Measurements from ENCODE around the gene FBXW7.
"Not testable (repeated sequence)": the region's sequence is repeated elsewhere in the genome, so short reads cannot be mapped to it uniquely, and the experiment has no call there.

The FBXW7 gene, protein sequence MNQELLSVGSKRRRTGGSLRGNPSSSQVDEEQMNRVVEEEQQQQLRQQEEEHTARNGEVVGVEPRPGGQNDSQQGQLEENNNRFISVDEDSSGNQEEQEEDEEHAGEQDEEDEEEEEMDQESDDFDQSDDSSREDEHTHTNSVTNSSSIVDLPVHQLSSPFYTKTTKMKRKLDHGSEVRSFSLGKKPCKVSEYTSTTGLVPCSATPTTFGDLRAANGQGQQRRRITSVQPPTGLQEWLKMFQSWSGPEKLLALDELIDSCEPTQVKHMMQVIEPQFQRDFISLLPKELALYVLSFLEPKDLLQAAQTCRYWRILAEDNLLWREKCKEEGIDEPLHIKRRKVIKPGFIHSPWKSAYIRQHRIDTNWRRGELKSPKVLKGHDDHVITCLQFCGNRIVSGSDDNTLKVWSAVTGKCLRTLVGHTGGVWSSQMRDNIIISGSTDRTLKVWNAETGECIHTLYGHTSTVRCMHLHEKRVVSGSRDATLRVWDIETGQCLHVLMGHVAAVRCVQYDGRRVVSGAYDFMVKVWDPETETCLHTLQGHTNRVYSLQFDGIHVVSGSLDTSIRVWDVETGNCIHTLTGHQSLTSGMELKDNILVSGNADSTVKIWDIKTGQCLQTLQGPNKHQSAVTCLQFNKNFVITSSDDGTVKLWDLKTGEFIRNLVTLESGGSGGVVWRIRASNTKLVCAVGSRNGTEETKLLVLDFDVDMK

DNA sequence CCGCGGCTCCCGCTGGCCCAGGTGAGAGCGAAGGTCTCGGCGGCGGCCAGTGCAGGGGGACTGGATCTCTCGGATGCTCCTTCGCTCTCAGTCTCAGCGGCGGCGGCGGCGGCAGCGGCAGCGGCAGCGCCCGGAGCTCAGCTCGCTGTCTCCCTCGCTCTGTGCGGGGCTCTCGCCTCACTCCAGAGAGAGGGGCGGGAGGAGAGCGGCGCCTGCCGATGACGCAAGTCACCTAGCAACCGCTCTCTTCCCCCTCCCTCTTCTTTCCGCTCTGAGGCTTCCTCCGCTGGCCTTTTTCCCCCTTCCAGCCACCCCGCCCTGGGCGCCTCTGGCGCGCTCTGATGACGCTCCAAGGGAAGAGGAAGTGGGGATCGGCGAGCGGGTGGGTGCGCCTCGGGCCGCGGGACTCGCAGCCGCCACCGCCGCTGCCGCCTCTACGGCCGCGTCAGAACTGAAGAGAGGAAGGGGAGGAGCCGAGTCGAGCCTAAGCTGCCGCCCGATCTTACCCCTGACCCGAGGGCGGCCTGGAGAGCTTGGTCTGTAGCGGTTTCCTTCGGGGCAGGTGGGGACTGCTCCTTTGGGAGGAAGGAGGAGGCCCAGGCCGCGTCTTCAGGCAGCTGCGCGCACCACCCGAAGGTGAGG, at the start of gene FBXW7:
Gene FBXW7, minus strand, starts transcription at position 190 of the 642 bp plus-strand sequence. CDS start 124,289 bp downstream, outside the sequence.
- DNase-seq = peak; percentile 96

DNA sequence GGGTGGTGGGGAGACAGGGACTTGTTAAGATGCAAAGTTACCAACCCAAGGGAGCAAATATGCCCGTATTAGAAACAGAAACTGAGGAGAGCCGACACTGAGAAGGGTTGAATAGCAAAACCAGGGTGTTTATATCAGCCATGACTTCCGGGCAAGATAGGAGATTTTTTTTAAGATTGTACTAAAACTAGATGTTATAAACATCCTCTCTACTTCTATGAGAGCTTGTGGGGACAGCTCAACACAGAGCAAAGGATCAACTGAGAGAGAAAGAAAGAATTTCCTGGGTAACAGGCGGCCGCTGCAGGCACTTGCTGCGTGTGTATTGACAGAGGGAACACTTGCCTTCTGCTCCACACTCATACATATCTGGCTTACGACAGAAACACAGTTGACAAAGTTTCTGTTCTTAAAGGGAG, 49.1 kb upstream of the FBXW7 start:
- no peak for DNase-seq

DNA sequence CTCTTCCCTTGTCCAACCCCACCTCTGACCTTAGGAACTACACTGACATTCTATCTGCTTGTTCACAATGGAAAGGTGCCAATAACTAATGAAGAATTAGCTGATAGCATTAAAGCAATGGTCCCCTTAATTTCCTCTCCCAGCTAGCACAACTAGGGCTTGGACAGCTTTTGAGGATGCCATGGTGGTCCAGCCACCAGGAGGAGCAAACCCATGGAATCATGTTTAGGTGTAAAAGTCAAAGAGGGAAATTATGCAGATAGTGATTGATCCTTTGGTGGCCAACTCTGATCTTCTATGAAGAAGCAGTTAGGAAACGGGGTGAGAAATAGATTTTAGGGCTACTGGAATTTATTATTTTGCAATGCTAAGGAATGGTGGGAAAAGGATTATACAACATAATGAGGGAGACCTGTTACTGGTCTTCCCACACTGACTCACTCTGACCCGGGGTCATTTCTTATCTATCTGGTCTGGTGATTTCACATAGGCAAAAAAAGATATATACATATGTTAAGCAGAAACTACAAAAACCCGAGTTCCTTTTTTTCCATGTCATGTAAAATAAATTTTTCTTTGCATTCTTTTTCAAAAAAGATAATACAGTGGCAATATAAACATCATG, 45.8 kb upstream of the FBXW7 start:
- no peak for DNase-seq

DNA sequence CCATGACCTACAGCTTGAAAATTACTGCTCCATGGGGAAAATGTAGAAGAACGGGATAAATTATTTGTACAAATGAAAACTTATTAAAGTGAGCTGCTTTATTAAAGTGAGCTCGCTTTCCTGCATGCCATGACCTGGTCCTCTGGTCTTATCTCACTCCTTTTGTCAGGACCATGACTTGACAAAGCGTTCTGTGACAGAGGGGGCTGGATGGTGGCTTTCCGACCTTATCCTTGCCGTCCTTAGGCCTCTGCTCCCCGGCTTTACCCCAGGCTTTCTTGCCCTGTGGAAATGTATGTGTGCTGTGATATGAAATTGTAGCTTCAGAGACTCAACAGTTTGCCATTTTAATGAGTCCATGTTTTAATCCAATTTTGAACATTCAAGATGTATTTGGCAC, 44.0 kb upstream of the FBXW7 start:
- no peak for DNase-seq

DNA sequence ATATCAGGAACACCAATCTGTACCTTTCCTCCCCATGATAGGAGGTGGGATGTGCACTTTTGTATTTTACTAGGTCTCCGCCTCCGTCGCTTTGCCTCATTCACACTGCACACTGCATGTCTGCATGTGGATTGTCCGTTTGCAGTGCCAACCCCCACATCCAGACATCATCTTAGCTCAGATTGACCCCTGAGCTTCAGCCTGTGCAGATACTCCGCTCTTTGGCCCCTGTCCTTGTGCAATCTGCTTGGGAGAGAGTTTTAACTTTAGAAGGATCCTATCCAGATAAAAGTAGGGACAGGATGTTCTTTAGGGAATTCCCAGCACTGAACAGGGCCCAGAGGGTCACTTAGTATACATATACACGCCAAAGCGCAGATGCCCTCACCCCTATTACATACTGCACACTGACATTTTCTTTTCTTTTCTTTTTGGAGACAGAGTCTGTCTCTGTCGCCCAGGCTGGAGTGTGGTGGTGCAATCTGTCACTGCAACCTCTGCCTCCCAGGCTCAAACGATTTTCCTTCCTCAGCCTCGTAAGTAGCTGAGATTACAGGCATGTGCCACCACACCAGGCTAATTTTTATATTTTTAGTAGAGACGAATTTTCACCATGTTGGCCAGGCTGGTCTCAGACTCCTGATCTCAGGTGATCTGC, 43.3 kb upstream of the FBXW7 start:
- DNase-seq = no peak

DNA sequence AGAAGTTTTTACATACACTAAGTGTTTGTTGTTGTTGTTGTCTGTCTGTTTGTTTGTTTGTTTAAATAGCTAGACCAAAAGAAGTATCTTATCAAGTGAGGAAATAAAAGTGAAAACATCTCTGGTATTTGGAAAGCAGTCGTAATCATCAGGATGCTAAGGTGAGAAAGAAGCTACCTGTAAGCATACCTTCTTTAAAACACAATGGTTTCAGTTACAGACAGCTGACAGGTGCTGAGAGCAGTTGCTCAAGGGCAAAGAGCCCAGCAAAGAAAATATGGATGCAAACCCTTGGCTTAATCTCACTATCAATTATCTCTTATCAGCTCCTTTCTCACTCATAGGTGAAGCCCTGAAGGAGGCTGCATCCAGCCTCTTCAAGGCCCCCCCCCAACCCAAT, 42.8 kb upstream of the FBXW7 start:
- no peak for DNase-seq

DNA sequence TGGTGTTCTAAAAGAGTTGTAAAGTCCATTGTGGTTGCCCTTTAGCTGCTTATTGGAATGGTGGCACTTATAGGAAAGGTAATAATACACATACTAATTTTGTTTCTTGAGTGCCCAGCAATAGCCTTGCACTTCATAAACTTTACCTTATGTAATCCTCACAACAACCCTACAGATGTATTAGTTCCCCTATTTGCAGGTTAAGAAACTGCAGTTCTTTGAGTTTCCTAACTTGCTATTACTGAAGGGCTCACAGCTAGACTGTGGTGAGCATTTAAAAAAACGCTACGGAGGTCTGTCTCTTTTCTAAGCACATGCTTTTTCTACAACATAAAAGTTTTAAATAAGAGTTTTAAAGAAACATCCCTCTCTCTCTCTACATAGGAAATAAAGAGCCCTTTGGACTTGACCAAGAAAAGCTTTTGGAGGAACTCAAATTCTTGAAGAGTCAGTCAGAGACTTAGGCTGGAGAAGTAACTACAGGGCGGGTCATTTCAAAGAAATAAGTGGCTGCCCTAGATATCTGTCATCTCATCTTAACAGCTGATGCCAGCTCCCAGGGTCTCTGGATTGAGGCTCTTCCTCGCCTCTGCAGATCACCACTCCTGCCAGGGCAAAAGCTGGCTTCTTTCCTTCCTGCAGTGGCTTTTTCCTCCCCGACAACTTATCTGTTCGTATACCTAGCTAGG, 42.0 kb upstream of the FBXW7 start:
- no peak for DNase-seq

DNA sequence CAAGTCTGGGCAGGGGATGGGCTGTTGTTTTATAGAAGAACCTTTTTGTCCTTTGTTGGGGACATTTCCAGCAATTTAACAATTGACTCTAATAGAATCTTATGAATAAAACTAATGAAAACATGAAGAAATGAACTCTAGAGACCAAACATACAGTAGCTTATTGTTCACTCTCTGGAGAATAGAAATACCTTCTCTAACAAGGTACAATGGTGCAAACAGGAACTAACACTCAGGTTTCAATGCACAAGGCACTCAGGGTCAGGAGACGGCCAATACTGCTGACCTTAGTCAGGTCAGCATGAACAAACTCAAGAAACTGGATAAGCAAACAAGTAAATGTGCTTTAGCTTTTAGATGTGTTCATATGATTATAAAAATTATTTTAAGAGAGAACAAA, 39.6 kb upstream of the FBXW7 start:
- no peak for DNase-seq

DNA sequence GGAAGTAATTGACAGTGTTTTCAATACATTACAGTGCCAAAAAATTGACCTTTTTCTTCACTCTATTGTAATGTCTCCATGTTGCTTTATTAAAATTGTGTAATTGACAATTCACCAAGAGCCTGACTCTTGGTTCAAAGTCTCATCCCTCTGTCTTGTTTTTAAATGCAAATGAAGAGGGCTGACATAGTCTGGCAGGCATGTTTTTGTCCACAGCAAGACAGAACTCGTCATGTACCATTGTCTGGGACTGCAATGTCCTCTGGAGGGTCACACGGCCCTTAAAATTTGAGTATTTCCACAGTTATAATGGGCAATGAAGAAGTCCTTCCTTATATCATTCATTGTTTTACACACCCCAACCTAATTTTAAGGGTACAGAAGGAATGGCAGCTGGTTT, 38.0 kb upstream of the FBXW7 start:
- DNase-seq = no peak

DNA sequence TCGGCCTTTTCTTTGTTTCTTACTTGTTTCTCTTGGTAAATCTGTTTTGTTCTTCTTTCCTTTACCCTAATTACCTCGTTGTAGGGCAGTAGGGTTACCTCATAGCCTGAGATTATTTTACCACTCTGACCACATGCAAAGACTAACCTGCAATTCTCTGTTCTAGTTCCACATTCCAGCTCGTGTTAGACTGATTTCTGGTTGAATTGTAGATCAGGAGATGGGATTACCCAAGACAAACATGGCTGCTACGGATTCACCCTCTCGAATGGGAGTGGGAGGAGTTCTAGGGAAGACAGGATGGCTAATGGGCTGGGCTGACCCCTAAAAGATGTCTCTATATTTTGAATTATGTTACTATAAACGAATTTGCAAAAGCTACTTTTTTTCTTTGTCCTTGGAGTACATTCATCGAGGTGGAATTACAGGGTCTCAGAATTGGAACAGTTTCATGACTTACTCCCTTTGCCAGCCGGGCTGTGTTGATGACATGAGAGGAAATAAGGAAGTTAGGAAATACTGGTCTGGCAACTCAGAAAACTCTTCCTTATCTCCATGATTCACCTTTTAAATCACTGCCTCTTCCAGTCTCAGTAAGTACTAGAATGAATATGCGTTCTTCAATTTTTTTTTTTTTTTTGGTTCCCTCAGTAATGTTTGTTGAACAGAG, 36.7 kb upstream of the FBXW7 start:
- DNase-seq = no peak

DNA sequence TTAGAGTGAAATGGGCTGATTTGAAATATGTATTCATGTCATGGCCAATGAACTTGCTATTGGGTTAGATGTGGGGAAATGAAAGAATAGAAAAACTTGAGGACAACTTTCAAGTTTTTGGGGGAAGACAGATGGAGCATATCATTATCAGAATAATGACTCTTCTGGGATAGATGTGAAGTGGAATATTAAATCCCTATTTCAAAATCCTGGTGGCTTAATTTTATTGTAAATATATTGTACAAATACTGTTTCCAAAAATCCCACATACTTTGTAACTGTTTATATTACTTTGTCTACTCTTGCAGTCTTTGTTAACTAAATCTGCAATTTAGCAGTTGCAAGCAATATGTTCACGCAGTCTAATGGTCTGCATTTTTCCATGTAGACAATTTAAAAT, 35.9 kb upstream of the FBXW7 start:
- no peak for DNase-seq

DNA sequence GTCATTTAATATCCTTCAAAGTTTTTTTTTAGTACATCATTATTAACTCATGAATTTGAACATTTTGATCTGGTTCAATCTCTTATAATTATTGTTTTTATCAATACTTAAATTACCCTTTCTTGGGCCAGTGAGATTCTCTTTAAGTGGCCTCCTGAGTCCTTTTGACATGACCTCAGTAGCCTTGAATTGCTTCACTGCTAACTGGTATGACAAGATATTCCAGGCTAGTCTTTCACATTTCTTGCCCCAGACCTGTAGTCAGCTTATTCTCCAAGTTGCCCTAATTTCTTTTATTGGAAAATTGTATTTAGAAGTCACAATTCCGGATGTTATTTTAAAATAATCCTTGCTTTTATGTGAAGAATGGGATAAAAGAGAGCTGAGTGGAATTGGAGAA, 35.4 kb upstream of the FBXW7 start:
- DNase-seq = no peak

DNA sequence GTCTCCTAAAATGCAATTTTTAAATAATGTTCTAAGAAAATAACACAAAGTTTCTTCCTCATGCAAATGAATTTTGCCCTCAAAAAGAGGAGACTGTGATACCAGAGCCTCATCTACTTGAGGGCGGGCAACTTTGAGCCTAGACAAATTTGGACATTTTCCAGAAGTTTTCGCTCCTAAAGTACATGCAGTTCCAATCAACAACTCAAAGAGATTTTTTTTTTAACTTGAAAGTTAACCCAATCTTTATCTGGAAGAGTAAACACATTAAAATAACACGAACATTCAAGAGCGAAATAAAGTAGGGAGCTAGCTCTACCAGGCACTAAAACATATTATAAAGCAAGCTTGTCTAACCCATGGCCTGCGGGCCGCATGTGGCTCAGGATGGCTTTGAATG, 29.4 kb upstream of the FBXW7 start:
- no peak for DNase-seq

DNA sequence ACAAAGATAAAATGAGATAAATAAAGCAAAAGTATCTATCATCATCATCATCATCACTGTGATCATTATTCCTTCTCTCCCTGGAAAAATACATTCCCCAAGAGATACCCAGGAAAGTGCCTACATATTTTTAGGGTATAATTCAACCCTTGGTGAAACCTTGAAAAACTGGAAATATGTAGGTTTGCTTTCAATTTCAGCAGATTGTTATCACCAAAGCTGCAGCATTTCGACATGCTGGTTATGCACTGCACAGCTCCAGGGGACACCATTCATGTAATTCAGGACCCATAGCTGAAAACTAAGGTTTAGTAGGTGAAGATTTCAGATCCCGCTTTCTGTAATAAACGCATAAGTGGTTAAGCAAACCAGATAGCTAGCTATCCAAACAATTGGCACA, 28.4 kb upstream of the FBXW7 start:
- no peak for DNase-seq

DNA sequence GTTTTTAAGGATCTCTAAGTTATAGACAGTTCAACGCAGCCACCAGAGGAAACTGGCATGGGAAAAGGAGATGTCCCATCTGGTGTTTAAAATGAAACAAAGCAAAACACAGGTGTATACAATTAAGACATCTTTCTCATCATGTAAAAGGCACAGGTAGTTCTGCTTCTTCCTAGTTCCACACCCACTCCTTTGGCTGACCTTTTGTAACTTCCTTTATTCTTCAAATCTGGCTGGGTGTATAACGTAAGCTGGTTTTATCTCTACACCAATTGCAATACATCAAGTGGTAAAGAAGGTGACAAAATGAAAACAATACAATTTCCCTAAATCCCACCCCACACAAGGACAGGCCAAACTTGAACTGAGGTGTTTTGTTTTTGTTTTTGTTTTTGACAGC, 27.3 kb upstream of the FBXW7 start:
- no peak for DNase-seq

DNA sequence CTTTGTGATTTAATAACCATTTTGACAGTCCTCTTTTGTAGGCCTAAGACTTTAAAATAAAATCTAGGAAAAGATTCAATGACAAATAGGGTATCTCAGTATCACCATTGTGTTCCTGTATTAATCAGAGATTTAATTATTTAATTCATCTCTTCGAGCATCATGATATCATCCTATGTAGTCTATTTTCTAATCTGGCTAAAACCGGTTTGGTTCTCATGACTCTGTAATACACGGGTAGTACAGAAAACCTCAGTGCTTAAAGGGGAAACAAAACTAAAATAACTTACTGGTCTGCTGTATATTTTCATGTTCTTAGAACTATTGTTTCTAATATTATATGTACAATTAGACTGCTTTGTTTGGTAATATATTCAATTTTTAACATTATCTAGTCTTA, 23.7 kb upstream of the FBXW7 start:
- no peak for DNase-seq

DNA sequence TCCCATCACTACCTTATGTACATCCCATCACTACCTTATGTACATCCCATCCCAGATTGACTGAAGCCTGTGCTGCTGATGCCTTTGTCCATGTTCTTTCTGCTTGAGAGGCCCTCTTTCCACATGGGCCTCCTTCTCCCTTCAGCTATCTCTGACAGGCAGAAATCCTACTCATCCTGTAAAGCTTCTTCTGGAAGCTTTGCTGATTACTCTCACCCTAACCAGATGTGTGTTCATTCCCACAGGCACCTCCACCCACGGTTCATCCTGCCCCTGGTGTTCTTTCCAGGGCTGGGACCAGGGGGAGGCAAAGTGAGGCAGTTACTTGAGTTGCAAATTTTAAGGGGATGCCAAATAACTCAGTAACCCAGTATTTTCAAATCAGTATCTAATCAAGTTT, 22.5 kb upstream of the FBXW7 start:
- DNase-seq = no peak

DNA sequence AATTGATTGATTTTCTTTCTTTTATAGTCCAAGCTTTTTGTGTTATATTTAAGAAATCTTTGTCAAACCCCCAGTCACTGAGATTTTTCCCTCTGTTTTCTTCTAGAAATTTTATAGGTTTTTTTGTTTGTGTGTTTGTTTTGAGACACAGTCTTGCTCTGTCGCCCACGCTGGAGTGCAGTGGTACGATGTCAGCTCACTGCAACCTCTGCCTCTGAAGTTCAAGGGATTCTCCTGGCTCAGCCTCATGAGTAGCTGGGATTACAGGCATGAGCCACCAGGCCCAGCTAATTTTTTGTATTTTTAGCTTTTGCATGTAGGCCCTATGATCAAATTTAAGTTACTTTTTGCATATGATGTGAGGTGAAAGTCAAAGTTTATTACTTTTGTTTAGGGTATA, 20.9 kb upstream of the FBXW7 start:
- DNase-seq = no peak

DNA sequence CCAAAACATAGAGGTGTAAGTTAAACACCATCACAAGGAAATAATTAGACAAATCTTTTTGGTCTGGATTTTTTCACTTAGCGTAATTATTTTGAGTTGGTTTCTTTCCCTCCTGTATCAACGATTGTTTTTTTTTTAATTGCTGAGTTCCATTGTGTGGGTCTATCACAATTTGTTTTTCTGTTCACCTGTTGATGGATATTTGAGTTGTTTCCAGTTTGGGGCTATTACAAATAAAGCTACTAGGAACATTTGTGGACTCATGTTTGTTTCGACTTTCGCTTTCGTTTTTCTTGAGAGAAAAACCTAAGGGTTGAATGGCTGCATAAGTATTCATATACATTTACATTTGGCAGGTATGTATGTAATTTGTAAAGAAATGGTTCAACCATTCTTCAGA, 20.4 kb upstream of the FBXW7 start:
- peak; percentile 18 for DNase-seq

DNA sequence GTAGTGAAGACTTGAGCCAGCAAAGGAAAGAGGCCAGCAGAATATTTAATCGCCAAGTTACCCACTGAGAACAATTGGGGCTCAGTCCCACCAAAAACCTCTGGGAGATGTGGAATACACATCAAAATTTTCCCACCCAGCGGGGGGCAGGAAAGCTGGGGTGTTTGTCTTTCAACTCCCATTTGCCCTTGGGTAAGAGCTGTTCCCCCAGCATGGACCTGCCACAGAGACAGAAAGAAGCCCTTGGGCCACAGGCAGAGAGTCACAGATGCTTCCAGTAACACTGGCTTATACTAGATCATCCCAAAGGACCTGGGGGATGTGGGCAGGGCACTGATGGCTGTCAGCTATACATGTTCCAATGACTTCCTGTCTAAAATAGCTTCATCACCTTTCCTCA, 18.9 kb upstream of the FBXW7 start:
- no peak for DNase-seq

DNA sequence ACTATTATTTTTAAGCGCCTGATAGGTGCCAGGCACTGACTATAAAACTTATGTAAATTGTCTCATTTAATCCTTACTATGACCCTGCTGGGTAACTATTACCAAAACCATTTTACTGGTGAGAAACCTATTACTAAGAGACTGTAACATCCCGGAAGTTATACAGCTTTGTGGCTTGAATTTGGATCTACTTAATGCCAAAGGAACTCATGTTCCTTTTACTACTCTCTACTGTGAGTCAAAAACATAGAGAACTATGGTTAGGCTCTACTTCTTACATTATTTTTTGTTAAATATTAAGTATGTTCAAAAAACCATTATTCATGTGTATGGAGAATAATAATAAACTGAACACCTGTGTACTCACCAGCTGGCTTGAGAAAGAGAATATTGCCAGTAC, 14.8 kb upstream of the FBXW7 start:
- DNase-seq = not testable (repeated sequence)

DNA sequence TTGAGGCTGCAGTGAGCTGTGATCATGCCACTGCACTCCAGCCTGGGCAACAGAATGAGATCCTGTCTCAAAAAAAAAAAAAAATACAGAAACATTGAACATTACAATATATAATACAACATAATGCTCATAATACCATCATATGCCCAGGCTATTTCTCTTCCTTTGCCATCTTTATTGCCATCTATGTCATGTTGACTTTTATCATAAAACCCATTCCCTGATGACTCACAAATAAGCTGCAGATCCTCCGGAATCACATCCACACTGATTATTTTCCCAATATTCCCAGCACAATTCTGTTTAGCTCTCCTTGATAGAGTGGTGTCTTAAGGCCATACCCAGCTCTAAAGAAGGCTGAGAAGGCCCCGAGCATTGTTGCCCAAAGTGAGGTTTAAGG, 9.2 kb upstream of the FBXW7 start:
- DNase-seq = no peak

Measured in NCI-H2029 (cell line).